ENCODE measurements around the gene SLC1A5. TPM values are rescaled to one million over a fixed set of nuclear protein-coding genes. Genes with fewer than 3 reads are reported as not detected.
A peak's percentile ranks its signal among the peaks of the same experiment; 100 is the strongest.
"Not testable (repeated sequence)": the region's sequence is repeated elsewhere in the genome, so short reads cannot be mapped to it uniquely, and the experiment has no call there.

SLC1A5 gene
- total RNA-seq, 2 experiments from 2014 or later: 176 to 178 TPM

- Mint-ChIP-seq H3K4me3 (no peak overlapping the region), H3K9me3 (ENCODE audit: insufficient read depth) (no peaks in the 10 kb centered on the region), H3K27ac (peak overlapping the region; percentile 7), H3K36me3 (ENCODE audit: low read depth) (peaks cover 2% of the 10 kb centered on the region), H3K4me1 (ENCODE audit: low read depth) (peaks cover 5% of the 10 kb centered on the region), H3K27me3 (ENCODE audit: low read depth) (no peaks in the 10 kb centered on the region)
- DNase-seq (peak; percentile 75), ATAC-seq (peak; percentile 80)
- CTCF ChIA-PET: interaction anchor here (0.7 to 4.4 kb wide), 34 partner anchors 9 to 246 kb away, joined by 3 to 65 read pairs (median 4); partner anchors contain the start of genes AP2S1 and SLC1A5
- POLR2A ChIA-PET: no interaction called here
Measured at GRCh38 chr19:46766569-46767317, 21.7 kb downstream of the SLC1A5 start.

- CTCF ChIA-PET: interaction anchor here (1.0 to 4.4 kb wide), 7 partner anchors 7 to 248 kb away, joined by 3 to 65 read pairs (median 5); partner anchors contain the start of gene SLC1A5
Measured at GRCh38 chr19:46764817-46765291, 23.5 kb downstream of the SLC1A5 start.

GRCh38 chr19:46762245-46762890, 26.0 kb downstream of the SLC1A5 start:
- no peak for ATAC-seq
- Mint-ChIP-seq H3K27me3 (ENCODE audit: low read depth) (no peaks in the 10 kb centered on the region), H3K4me3 (no peak overlapping the region), H3K9me3 (ENCODE audit: insufficient read depth) (no peaks in the 10 kb centered on the region), H3K4me1 (ENCODE audit: low read depth) (peaks cover 10% of the 10 kb centered on the region), H3K36me3 (ENCODE audit: low read depth) (no peaks in the 10 kb centered on the region), H3K27ac (no peak overlapping the region)
- no peak for DNase-seq
- CTCF ChIA-PET: interaction anchor here (1.6 to 11.0 kb wide), 2 partner anchors 9 to 78 kb away, joined by 6 to 122 read pairs; no protein-coding TSS in a partner anchor
- POLR2A ChIA-PET: no interaction called here

More at GRCh38 chr19:46764817-46765291, 23.5 kb downstream of the SLC1A5 start:
- H3K36me3 Mint-ChIP-seq (ENCODE audit: low read depth): no peaks in the 10 kb centered on the region
- no peak for DNase-seq
- H3K4me3 Mint-ChIP-seq: no peak overlapping the region
- no peak overlapping the region for H3K27ac Mint-ChIP-seq
- POLR2A ChIA-PET: interaction anchor here (1.8 kb wide), 1 partner anchor 24 kb away, joined by 4 read pairs; the partner anchor contains the start of gene SLC1A5
- H3K9me3 Mint-ChIP-seq (ENCODE audit: insufficient read depth): no peaks in the 10 kb centered on the region
- H3K27me3 Mint-ChIP-seq (ENCODE audit: low read depth): no peaks in the 10 kb centered on the region
- H3K4me1 Mint-ChIP-seq (ENCODE audit: low read depth): peaks cover 5% of the 10 kb centered on the region
- ATAC-seq: no peak

GRCh38 chr19:46761418-46761831, 27.0 kb downstream of the SLC1A5 start:
- no peak for DNase-seq
- ChIA-PET POLR2A (no interaction called here), CTCF (interaction anchor here (11.0 kb wide), 1 partner anchor 79 kb away, joined by 122 read pairs; no protein-coding TSS in a partner anchor)
- Mint-ChIP-seq H3K27me3 (ENCODE audit: low read depth) (no peaks in the 10 kb centered on the region), H3K27ac (no peak overlapping the region), H3K9me3 (ENCODE audit: insufficient read depth) (no peaks in the 10 kb centered on the region), H3K4me3 (no peak overlapping the region), H3K36me3 (ENCODE audit: low read depth) (peaks cover 5% of the 10 kb centered on the region), H3K4me1 (ENCODE audit: low read depth) (peaks cover 13% of the 10 kb centered on the region)
- no peak for ATAC-seq

DNA sequence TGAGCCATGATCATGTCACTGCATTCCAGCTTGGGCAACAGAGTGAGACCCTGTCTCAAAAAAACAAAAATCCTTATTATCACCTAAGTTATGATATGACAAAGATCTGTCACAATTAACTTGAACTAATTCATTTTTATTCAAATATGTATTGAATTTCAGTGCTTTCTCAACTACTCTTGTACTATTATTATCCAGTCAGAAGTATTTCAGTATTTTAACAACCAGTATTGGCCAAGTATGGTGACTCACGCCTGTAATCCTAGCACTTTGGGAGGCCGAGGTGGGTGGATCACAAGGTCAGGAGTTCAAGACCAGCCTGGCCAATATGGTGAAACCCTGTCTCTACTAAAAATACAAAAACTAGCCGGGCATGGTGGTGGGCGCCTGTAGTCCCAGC, 27.5 kb downstream of the SLC1A5 start:
- POLR2A ChIA-PET; H3K9me3 Mint-ChIP-seq (ENCODE audit: insufficient read depth); ATAC-seq; H3K36me3 Mint-ChIP-seq (ENCODE audit: low read depth); H3K4me3 Mint-ChIP-seq; H3K27me3 Mint-ChIP-seq (ENCODE audit: low read depth); H3K27ac Mint-ChIP-seq; DNase-seq: not testable (repeated sequence)
- H3K4me1 Mint-ChIP-seq (ENCODE audit: low read depth): peaks cover 15% of the 10 kb centered on the region
- CTCF ChIA-PET: interaction anchor here (11.0 kb wide), 1 partner anchor 79 kb away, joined by 122 read pairs; no protein-coding TSS in a partner anchor

- H3K4me3 Mint-ChIP-seq: no peak overlapping the region
- ChIA-PET CTCF (interaction anchor here (11.0 kb wide), 1 partner anchor 80 kb away, joined by 122 read pairs; no protein-coding TSS in a partner anchor), POLR2A (no interaction called here)
- H3K36me3 Mint-ChIP-seq (ENCODE audit: low read depth): peaks cover 7% of the 10 kb centered on the region
- H3K27ac Mint-ChIP-seq: no peak overlapping the region
- H3K27me3 Mint-ChIP-seq (ENCODE audit: low read depth): no peaks in the 10 kb centered on the region
- no peak for DNase-seq
- ATAC-seq: no peak
- H3K4me1 Mint-ChIP-seq (ENCODE audit: low read depth): peaks cover 15% of the 10 kb centered on the region
- no peaks in the 10 kb centered on the region for H3K9me3 Mint-ChIP-seq (ENCODE audit: insufficient read depth)
Measured at GRCh38 chr19:46760363-46760762, 28.0 kb downstream of the SLC1A5 start.

DNA sequence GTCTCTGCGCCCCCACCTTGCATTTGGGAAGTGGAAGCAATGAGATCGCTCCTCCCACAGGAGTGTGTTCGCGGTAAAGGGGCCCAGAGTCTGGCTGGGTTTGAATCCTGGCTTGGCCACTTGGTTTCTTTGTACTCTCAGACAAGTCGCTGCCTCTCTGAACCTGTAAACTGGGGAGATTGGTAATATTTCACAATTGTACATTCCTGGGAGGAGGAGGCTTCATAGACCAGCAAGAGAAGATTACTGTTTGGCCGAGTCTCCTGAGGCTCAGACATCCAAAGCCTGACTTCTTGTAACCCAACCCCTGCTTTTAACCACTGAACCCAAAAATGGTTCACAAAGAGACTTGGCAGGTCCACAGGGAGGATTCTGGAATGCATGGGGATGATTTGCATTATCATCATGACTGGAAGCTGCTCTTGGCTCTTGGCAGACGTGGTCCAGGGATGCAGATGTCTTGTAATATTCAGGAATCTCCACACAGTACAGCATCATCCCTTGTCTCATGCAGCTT, 28.5 kb downstream of the SLC1A5 start:
- Mint-ChIP-seq H3K4me1 (ENCODE audit: low read depth) (peaks cover 15% of the 10 kb centered on the region), H3K4me3 (no peak overlapping the region), H3K27ac (no peak overlapping the region), H3K36me3 (ENCODE audit: low read depth) (peaks cover 7% of the 10 kb centered on the region), H3K9me3 (ENCODE audit: insufficient read depth) (no peaks in the 10 kb centered on the region), H3K27me3 (ENCODE audit: low read depth) (no peaks in the 10 kb centered on the region)
- ChIA-PET POLR2A (no interaction called here), CTCF (interaction anchor here (11.0 kb wide), 1 partner anchor 80 kb away, joined by 122 read pairs; no protein-coding TSS in a partner anchor)
- ATAC-seq (no peak), DNase-seq (no peak)

DNA sequence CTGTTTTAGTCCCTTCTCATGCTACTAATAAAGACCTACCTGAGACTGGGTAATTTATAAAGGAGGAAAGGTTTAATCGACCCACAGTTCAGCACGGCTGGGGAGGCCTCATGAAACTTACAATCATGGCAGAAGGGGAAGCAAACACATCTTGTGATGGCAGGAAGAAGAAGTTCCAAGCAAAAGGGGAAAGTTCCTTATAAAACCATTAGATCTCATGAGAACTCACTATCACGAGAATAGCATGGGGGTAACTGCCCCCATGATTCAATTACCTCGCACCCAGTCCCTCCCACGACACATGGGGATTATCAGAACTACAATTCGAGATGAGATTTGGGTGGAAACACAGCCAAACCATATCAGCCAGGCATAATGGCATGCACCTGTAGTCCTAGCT, 29.2 kb downstream of the SLC1A5 start:
- H3K4me1 Mint-ChIP-seq (ENCODE audit: low read depth): peaks cover 15% of the 10 kb centered on the region
- H3K36me3 Mint-ChIP-seq (ENCODE audit: low read depth): peaks cover 7% of the 10 kb centered on the region
- no peaks in the 10 kb centered on the region for H3K27me3 Mint-ChIP-seq (ENCODE audit: low read depth)
- ATAC-seq (no peak), DNase-seq (no peak)
- ChIA-PET POLR2A (no interaction called here), CTCF (interaction anchor here (2.0 to 11.0 kb wide), 3 partner anchors 7 to 81 kb away, joined by 13 to 122 read pairs (median 39); no protein-coding TSS in a partner anchor)
- H3K27ac Mint-ChIP-seq: no peak overlapping the region
- H3K4me3 Mint-ChIP-seq: no peak overlapping the region
- no peaks in the 10 kb centered on the region for H3K9me3 Mint-ChIP-seq (ENCODE audit: insufficient read depth)

DNA sequence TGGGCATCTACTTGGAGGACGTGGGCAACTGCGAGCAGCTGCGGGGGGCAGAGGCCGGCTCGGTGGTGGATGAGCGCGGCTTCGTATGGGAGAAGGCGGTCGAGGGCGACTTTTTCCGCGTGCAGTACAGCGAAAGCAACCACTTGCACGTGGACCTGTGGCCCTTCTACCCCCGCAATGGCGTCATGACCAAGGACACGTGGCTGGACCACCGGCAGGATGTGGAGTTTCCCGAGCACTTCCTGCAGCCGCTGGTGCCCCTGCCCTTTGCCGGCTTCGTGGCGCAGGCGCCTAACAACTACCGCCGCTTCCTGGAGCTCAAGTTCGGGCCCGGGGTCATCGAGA, 31.9 kb downstream of the SLC1A5 start:
- H3K36me3 Mint-ChIP-seq (ENCODE audit: low read depth): peaks cover 7% of the 10 kb centered on the region
- no peak overlapping the region for H3K4me3 Mint-ChIP-seq
- no peaks in the 10 kb centered on the region for H3K27me3 Mint-ChIP-seq (ENCODE audit: low read depth)
- ATAC-seq: no peak
- POLR2A ChIA-PET: interaction anchor here (0.7 kb wide), 1 partner anchor 66 kb away, joined by 3 read pairs; no protein-coding TSS in a partner anchor
- H3K9me3 Mint-ChIP-seq (ENCODE audit: insufficient read depth): no peaks in the 10 kb centered on the region
- CTCF ChIA-PET: interaction anchor here (0.9 to 11.0 kb wide), 6 partner anchors 10 to 256 kb away, joined by 3 to 122 read pairs (median 6); no protein-coding TSS in a partner anchor
- peak; percentile 33 for DNase-seq
- H3K27ac Mint-ChIP-seq: no peak overlapping the region
- peaks cover 25% of the 10 kb centered on the region for H3K4me1 Mint-ChIP-seq (ENCODE audit: low read depth)

DNA sequence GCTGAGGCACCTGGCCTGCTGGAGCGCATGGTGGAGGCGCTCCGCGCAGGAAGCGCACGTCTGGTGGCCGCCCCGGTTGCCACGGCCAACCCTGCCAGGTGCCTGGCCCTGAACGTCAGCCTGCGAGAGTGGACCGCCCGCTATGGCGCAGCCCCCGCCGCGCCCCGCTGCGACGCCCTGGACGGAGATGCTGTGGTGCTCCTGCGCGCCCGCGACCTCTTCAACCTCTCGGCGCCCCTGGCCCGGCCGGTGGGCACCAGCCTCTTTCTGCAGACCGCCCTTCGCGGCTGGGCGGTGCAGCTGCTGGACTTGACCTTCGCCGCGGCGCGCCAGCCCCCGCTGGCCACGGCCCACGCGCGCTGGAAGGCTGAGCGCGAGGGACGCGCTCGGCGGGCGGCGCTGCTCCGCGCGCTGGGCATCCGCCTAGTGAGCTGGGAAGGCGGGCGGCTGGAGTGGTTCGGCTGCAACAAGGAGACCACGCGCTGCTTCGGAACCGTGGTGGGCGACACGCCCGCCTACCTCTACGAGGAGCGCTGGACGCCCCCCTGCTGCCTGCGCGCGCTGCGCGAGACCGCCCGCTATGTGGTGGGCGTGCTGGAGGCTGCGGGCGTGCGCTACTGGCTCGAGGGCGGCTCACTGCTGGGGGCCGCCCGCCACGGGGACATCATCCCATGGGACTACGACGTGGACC, 32.4 kb downstream of the SLC1A5 start:
- DNase-seq (no peak), ATAC-seq (no peak)
- ChIA-PET CTCF (interaction anchor here (0.9 to 11.0 kb wide), 7 partner anchors 10 to 257 kb away, joined by 3 to 122 read pairs (median 9); no protein-coding TSS in a partner anchor), POLR2A (interaction anchor here (0.7 kb wide), 1 partner anchor 66 kb away, joined by 3 read pairs; no protein-coding TSS in a partner anchor)
- H3K4me3 Mint-ChIP-seq: no peak overlapping the region
- H3K9me3 Mint-ChIP-seq (ENCODE audit: insufficient read depth): no peaks in the 10 kb centered on the region
- peaks cover 7% of the 10 kb centered on the region for H3K36me3 Mint-ChIP-seq (ENCODE audit: low read depth)
- no peaks in the 10 kb centered on the region for H3K27me3 Mint-ChIP-seq (ENCODE audit: low read depth)
- H3K27ac Mint-ChIP-seq: no peak overlapping the region
- peaks cover 25% of the 10 kb centered on the region for H3K4me1 Mint-ChIP-seq (ENCODE audit: low read depth)
